Measurements from ENCODE around the gene GABBR2. TPM values are rescaled to one million over a fixed set of nuclear protein-coding genes. Genes with fewer than 3 reads are reported as not detected.
"Not testable (repeated sequence)": the region's sequence is repeated elsewhere in the genome, so short reads cannot be mapped to it uniquely, and the experiment has no call there.

Gene GABBR2
- total RNA-seq, 1 experiment from 2014 or later = 0.33 TPM

- no peak for DNase-seq
- intact Hi-C loops (cut with micrococcal nuclease; ENCODE audit: unreplicated experiment) = no loop called here
- CTCF ChIA-PET = no interaction called here
- no peaks in the 10 kb centered on the region for H3K36me3 Mint-ChIP-seq (ENCODE audit: insufficient read depth, unreplicated experiment)
- H3K4me1 Mint-ChIP-seq (ENCODE audit: low read depth, unreplicated experiment) = no peaks in the 10 kb centered on the region
- H3K27ac Mint-ChIP-seq (ENCODE audit: unreplicated experiment) = no peak overlapping the region
- H3K4me3 Mint-ChIP-seq (ENCODE audit: low read depth, unreplicated experiment) = no peak overlapping the region
- TF ChIP-seq, protein P1, sequence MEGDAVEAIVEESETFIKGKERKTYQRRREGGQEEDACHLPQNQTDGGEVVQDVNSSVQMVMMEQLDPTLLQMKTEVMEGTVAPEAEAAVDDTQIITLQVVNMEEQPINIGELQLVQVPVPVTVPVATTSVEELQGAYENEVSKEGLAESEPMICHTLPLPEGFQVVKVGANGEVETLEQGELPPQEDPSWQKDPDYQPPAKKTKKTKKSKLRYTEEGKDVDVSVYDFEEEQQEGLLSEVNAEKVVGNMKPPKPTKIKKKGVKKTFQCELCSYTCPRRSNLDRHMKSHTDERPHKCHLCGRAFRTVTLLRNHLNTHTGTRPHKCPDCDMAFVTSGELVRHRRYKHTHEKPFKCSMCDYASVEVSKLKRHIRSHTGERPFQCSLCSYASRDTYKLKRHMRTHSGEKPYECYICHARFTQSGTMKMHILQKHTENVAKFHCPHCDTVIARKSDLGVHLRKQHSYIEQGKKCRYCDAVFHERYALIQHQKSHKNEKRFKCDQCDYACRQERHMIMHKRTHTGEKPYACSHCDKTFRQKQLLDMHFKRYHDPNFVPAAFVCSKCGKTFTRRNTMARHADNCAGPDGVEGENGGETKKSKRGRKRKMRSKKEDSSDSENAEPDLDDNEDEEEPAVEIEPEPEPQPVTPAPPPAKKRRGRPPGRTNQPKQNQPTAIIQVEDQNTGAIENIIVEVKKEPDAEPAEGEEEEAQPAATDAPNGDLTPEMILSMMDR (IDR thresholded peaks at IDR 0.05; ENCODE audit: unreplicated experiment) = no peak
- BruUV-seq (replicated peaks) = no TSS peak
- no peaks in the 10 kb centered on the region for H3K9me3 Mint-ChIP-seq (ENCODE audit: low read depth, unreplicated experiment)
- peaks cover 70% of the 10 kb centered on the region for H3K27me3 Mint-ChIP-seq (ENCODE audit: unreplicated experiment)
Observed at GRCh38 chr9:98502311-98502975, 206.3 kb downstream of the GABBR2 start.

- H3K4me3 Mint-ChIP-seq (ENCODE audit: low read depth, unreplicated experiment) = no peak overlapping the region
- no TSS peak for BruUV-seq (replicated peaks)
- H3K9me3 Mint-ChIP-seq (ENCODE audit: low read depth, unreplicated experiment) = no peaks in the 10 kb centered on the region
- no peaks in the 10 kb centered on the region for H3K36me3 Mint-ChIP-seq (ENCODE audit: insufficient read depth, unreplicated experiment)
- intact Hi-C loops (cut with micrococcal nuclease; ENCODE audit: unreplicated experiment) = no loop called here
- TF ChIP-seq, protein P1 (IDR thresholded peaks at IDR 0.05; ENCODE audit: unreplicated experiment) = no peak
- no peaks in the 10 kb centered on the region for H3K4me1 Mint-ChIP-seq (ENCODE audit: low read depth, unreplicated experiment)
- H3K27me3 Mint-ChIP-seq (ENCODE audit: unreplicated experiment) = peaks cover 76% of the 10 kb centered on the region
- H3K27ac Mint-ChIP-seq (ENCODE audit: unreplicated experiment) = no peak overlapping the region
- DNase-seq = no peak
- CTCF ChIA-PET = no interaction called here
Observed at GRCh38 chr9:98501819-98502218, 206.9 kb downstream of the GABBR2 start.

DNA sequence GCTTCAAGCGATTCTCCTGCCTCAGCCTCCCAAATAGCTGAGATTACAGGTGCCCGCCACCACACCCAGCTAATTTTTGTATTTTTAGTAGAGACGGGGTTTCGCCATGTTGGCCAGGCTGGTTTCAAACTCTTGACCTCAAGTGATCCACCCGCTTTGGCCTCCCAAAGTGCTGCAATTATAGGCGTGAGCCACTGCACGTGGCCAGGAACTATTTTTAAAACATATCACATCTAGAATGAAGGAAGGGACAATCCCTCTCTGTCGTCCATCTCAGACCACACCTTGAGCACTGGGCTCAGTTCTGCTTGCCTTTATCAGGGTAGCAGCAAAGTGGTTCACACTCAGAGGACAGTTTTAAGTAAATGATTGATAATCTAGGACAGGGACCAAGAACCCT, 207.5 kb downstream of the GABBR2 start:
- H3K27ac Mint-ChIP-seq (ENCODE audit: unreplicated experiment); H3K4me1 Mint-ChIP-seq (ENCODE audit: low read depth, unreplicated experiment); H3K4me3 Mint-ChIP-seq (ENCODE audit: low read depth, unreplicated experiment); BruUV-seq (replicated peaks); H3K36me3 Mint-ChIP-seq (ENCODE audit: insufficient read depth, unreplicated experiment); CTCF ChIA-PET; intact Hi-C loops (cut with micrococcal nuclease; ENCODE audit: unreplicated experiment); H3K9me3 Mint-ChIP-seq (ENCODE audit: low read depth, unreplicated experiment); DNase-seq: not testable (repeated sequence)
- peaks cover 82% of the 10 kb centered on the region for H3K27me3 Mint-ChIP-seq (ENCODE audit: unreplicated experiment)

DNA sequence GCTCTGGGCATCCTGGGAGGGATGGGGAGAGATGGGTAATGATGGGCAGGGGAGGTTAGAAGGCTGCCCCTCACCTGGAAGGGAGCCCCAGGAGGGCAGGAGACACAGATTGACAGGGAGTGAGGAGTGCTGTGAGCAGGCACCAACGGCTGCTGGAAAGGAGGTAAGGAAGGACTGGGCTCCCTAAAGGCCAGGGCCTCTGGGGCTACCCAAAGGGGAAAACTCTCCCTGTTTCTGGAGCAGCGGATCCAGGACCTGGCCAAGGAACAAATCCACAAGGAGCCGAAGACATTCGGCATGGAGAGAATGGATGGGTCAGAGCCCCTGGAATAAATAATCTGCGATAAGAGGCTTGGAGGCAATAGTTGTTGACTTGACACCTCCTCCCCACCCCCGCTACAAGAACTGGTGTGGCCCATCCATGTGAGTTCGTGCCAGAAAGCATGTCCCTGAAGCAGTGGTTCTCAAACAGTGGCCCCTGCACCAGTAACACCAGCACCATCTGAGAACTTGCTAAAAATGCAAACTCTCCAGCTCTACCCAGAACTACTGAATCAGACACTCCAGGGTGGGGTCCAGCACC, 208.3 kb downstream of the GABBR2 start:
- Mint-ChIP-seq H3K4me3 (ENCODE audit: low read depth, unreplicated experiment) (no peak overlapping the region), H3K27ac (ENCODE audit: unreplicated experiment) (no peak overlapping the region), H3K4me1 (ENCODE audit: low read depth, unreplicated experiment) (no peaks in the 10 kb centered on the region), H3K36me3 (ENCODE audit: insufficient read depth, unreplicated experiment) (no peaks in the 10 kb centered on the region), H3K27me3 (ENCODE audit: unreplicated experiment) (peaks cover 84% of the 10 kb centered on the region), H3K9me3 (ENCODE audit: low read depth, unreplicated experiment) (no peaks in the 10 kb centered on the region)
- intact Hi-C loops (cut with micrococcal nuclease; ENCODE audit: unreplicated experiment) = no loop called here
- DNase-seq = no peak
- CTCF ChIA-PET = no interaction called here
- TF ChIP-seq, protein P1 (IDR thresholded peaks at IDR 0.05; ENCODE audit: unreplicated experiment) = no peak
- no TSS peak for BruUV-seq (replicated peaks)

DNA sequence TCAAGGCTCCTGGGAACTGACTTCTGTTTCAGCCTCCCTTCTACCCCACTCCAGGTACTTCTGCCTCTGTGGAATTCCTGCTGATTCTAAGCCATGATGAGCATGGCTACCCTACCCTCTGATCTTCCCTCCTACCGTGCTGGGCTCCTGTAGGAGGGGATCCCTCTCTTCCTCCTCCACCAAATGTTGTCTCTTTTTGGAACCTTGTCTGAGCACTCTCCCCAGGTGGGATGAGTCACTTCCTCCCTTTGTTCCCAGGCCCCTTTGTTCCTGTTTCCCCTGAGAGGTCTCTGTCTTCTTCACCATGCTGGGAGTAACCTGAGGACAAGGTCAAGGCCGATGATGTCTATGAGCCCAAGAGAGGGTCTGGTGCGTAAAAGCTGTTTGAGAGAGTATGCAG, 213.2 kb downstream of the GABBR2 start:
- Mint-ChIP-seq H3K27ac (ENCODE audit: unreplicated experiment) (no peak overlapping the region), H3K4me1 (ENCODE audit: low read depth, unreplicated experiment) (no peaks in the 10 kb centered on the region), H3K9me3 (ENCODE audit: low read depth, unreplicated experiment) (peaks cover 4% of the 10 kb centered on the region), H3K27me3 (ENCODE audit: unreplicated experiment) (peaks cover 67% of the 10 kb centered on the region), H3K36me3 (ENCODE audit: insufficient read depth, unreplicated experiment) (no peaks in the 10 kb centered on the region), H3K4me3 (ENCODE audit: low read depth, unreplicated experiment) (no peak overlapping the region)
- no peak for DNase-seq
- TF ChIP-seq, protein P1 (IDR thresholded peaks at IDR 0.05; ENCODE audit: unreplicated experiment) = no peak
- intact Hi-C loops (cut with micrococcal nuclease; ENCODE audit: unreplicated experiment) = no loop called here
- BruUV-seq (replicated peaks) = no TSS peak
- CTCF ChIA-PET = no interaction called here
